ENCODE results near the gene KRT2. TPM values are rescaled to one million over a fixed set of nuclear protein-coding genes. Genes with fewer than 3 reads are reported as not detected.

KRT2 gene
- polyA plus RNA-seq, 1 experiment = not detected

DNA sequence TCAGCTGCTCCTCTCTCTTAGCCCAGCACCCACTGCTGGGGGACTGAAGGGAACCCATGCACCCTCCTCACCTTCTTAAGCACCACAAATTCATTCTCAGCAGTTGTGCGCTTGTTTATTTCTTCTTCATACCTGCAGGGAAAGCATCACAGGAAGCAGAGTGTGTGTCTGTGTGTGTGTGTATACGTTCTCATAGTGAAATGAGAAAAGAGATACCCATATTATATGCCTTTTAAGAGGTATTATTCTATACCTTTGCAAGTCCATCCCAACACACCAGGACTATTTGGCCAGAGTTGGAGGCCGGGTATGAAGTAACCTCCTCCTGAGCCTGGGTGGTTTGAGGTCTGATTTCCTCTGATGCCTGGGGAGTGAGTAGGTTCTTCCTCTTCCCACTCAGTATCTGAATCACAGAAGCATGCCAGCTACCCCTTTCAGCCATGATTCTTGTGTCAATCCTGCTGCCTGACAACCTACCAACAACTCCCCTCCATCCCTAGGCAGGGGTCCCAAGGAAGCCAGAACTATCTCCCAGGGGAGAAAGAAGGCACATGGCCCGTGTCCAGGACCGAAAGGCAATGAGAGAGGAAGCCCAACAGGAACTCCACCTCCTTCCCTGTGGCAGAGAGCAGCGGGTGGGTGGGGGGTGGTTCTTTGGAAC, 36.7 kb downstream of the KRT2 start:
- ChIA-PET CTCF (no interaction called here), POLR2A (no interaction called here)
- no peak overlapping the region for H3K4me3 ChIP-seq (ENCODE audit: low read depth, low read length)
- no peak for DNase-seq (ENCODE audit: low read depth, low spot score)
- H3K9me3 ChIP-seq (ENCODE audit: control insufficient read depth, insufficient read depth, low read length) = no peaks in the 10 kb centered on the region
- TF ChIP-seq, protein P1, sequence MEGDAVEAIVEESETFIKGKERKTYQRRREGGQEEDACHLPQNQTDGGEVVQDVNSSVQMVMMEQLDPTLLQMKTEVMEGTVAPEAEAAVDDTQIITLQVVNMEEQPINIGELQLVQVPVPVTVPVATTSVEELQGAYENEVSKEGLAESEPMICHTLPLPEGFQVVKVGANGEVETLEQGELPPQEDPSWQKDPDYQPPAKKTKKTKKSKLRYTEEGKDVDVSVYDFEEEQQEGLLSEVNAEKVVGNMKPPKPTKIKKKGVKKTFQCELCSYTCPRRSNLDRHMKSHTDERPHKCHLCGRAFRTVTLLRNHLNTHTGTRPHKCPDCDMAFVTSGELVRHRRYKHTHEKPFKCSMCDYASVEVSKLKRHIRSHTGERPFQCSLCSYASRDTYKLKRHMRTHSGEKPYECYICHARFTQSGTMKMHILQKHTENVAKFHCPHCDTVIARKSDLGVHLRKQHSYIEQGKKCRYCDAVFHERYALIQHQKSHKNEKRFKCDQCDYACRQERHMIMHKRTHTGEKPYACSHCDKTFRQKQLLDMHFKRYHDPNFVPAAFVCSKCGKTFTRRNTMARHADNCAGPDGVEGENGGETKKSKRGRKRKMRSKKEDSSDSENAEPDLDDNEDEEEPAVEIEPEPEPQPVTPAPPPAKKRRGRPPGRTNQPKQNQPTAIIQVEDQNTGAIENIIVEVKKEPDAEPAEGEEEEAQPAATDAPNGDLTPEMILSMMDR (IDR thresholded peaks at IDR 0.05; ENCODE audit: low read depth, low read length) = no peak
- H3K27me3 ChIP-seq (ENCODE audit: control insufficient read depth, insufficient read depth, low read length) = peaks cover 26% of the 10 kb centered on the region
- no peak overlapping the region for H3K27ac ChIP-seq (ENCODE audit: low read depth, low read length)

DNA sequence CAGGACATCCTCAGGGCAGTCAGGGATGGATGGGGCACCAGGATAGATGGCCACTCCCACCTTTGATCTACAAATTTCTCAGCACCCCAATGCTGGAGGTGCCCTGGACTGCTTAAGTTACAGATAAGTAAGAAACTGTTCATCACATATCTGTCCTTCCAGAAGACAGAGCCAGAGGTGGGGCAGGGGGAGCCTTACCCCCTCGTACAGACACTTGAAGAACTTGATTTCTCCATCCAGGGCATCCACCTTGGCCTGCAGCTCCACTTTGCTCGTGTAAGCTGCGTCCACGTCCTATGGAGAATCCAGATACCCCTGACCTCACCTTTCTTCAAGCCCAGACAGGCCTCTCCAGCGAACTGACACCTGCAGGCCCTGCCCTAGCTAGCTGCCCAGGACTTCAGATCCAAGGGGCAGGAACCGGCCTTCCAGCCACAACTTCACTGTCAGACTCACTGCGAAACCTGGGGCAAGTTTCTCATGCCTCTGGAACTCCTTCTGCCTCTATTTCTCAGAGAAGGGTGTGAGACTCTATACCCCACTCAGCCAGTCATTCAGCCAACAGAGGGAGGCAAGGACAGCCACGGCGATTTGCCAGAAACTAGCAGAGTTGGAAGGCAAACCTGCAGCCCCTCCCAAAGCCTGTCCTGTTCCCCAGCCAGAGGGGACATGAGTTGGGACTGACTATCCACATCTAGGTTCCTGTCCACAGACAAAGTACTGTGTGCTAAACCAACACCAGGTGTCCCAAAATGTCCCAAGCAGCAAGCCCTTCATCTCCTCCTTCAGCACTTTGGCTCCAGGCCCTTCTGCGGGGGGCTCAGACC, 37.4 kb downstream of the KRT2 start:
- no peak overlapping the region for H3K27ac ChIP-seq (ENCODE audit: low read depth, low read length)
- no peak overlapping the region for H3K4me3 ChIP-seq (ENCODE audit: low read depth, low read length)
- peaks cover 25% of the 10 kb centered on the region for H3K27me3 ChIP-seq (ENCODE audit: control insufficient read depth, insufficient read depth, low read length)
- no peaks in the 10 kb centered on the region for H3K9me3 ChIP-seq (ENCODE audit: control insufficient read depth, insufficient read depth, low read length)
- TF ChIP-seq, protein P1 (IDR thresholded peaks at IDR 0.05; ENCODE audit: low read depth, low read length) = no peak
- ChIA-PET CTCF (no interaction called here), POLR2A (no interaction called here)
- DNase-seq (ENCODE audit: low read depth, low spot score) = no peak

DNA sequence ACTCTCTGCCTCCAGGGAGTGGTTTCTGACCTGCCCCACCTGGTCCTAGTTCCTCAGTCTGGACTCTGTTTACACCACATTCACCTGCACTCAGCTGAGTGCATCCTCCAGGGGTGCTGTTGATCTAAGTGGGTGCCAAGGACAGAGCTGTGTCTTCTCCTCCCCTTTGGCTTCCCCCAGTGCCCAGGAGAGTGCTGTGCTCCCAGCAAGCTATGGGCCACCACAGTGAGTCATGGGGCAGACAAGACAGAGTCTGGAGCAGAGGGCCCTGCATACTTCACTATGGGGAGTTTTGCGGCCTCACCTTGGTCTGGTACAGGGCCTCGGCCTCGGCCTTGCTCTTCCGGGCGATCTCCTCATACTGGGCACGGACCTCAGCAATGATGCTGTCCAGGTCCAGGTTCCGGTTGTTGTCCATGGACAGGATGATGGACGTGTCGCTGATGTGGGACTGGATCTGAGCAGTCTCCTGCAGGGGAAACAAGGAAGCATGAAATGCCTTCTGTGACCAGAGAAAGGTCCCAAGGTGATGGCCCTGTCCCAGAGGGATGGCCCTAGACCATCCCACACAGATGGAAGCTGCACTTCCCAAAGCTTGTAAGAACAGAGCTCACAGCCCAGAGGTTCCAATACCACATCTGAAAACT, 38.5 kb downstream of the KRT2 start:
- H3K4me3 ChIP-seq (ENCODE audit: low read depth, low read length) = no peak overlapping the region
- TF ChIP-seq, protein P1 (IDR thresholded peaks at IDR 0.05; ENCODE audit: low read depth, low read length) = no peak
- ChIA-PET POLR2A (no interaction called here), CTCF (no interaction called here)
- no peak overlapping the region for H3K27ac ChIP-seq (ENCODE audit: low read depth, low read length)
- DNase-seq (ENCODE audit: low read depth, low spot score) = no peak
- peaks cover 30% of the 10 kb centered on the region for H3K27me3 ChIP-seq (ENCODE audit: control insufficient read depth, insufficient read depth, low read length)
- H3K9me3 ChIP-seq (ENCODE audit: control insufficient read depth, insufficient read depth, low read length) = no peaks in the 10 kb centered on the region

DNA sequence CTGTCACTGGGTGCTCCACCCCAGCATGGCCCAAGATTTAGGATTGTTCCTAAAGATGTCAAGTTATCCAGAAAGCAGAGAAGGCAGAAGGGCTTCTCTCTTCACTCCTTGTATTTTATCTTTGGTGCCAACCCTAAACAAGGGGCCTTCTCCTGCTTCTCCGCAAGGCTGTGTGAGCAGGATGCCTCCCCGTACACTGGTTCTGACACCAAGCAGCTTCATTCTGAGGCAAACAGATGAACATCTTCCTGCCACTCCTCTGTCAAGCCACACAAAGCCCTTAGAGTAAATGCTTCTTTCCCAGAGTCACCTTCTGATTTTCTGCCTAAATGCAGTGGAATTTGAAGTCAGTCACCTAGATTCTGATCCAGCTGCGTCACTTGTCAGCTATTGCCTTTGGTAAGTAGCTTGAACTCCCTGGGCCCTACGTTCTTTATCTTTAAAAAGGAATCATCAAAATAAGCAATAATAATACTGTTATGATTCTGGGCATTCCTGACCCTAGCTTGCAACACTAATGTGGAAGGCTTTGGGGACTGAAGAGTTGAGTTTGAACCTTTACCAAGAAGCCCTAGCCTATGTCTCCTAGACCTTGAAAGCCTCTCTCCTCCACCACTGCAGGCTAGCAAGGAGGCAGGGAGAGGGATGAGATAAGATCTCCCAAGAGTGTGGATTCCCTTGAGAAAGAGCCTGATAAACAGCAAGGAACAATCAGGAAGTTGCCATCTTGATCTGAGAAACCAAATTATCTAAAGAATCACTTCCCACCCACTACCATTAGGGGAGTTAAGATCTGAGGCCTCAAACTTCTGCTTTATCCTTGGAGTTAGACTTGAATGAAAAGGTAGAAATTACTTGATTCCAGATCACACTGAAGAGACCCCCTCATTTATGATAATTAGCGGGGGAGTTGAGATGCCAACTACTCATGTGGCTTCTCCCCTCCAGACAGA, 39.3 kb downstream of the KRT2 start:
- no peaks in the 10 kb centered on the region for H3K9me3 ChIP-seq (ENCODE audit: control insufficient read depth, insufficient read depth, low read length)
- TF ChIP-seq, protein P1 (IDR thresholded peaks at IDR 0.05; ENCODE audit: low read depth, low read length) = no peak

More for the DNA sequence above, 39.3 kb downstream of the KRT2 start:
- H3K27ac ChIP-seq (ENCODE audit: low read depth, low read length) = no peak overlapping the region
- CTCF ChIA-PET = no interaction called here
- DNase-seq (ENCODE audit: low read depth, low spot score) = no peak
- no peak overlapping the region for H3K4me3 ChIP-seq (ENCODE audit: low read depth, low read length)
- peaks cover 35% of the 10 kb centered on the region for H3K27me3 ChIP-seq (ENCODE audit: control insufficient read depth, insufficient read depth, low read length)
- POLR2A ChIA-PET = no interaction called here
